ENCODE data around the gene LHFPL3.

GRCh38 chr7:104923010-104923421, 594.6 kb downstream of the LHFPL3 start:
- TF ChIP-seq RAD21 (IDR thresholded peaks at IDR 0.05; ENCODE audit: low read length) (peak; percentile 99), CTCF (IDR thresholded peaks at IDR 0.05) (peak; percentile 92), FOXJ3 (CRISPR knock-in tag; IDR thresholded peaks at IDR 0.05) (no peak), NRF1 (IDR thresholded peaks at IDR 0.05; ENCODE audit: low read depth, low read length) (no peak), RCOR1 (IDR thresholded peaks at IDR 0.05; ENCODE audit: low read length) (no peak), POLR2AphosphoS5 (IDR thresholded peaks at IDR 0.05; ENCODE audit: low read depth, low read length) (no peak), MEF2A (IDR thresholded peaks at IDR 0.05; ENCODE audit: borderline replicate concordance, low read depth) (no peak), GABPA (IDR thresholded peaks at IDR 0.05; ENCODE audit: low read depth) (no peak), ELF1 (IDR thresholded peaks at IDR 0.05) (no peak), EP300 (IDR thresholded peaks at IDR 0.05; ENCODE audit: borderline replicate concordance in 1 of 2, low read depth in 1 of 2, low read length in 1 of 2) (0 out of 4 replicates have a peak, but pooled peaks of 1 of the 2 experiments have one; percentile 12)
- TF ChIP-seq, protein P1, sequence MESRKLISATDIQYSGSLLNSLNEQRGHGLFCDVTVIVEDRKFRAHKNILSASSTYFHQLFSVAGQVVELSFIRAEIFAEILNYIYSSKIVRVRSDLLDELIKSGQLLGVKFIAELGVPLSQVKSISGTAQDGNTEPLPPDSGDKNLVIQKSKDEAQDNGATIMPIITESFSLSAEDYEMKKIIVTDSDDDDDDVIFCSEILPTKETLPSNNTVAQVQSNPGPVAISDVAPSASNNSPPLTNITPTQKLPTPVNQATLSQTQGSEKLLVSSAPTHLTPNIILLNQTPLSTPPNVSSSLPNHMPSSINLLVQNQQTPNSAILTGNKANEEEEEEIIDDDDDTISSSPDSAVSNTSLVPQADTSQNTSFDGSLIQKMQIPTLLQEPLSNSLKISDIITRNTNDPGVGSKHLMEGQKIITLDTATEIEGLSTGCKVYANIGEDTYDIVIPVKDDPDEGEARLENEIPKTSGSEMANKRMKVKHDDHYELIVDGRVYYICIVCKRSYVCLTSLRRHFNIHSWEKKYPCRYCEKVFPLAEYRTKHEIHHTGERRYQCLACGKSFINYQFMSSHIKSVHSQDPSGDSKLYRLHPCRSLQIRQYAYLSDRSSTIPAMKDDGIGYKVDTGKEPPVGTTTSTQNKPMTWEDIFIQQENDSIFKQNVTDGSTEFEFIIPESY (IDR thresholded peaks at IDR 0.05; ENCODE audit: borderline replicate concordance, low read depth): no peak

Data from SK-N-SH (cell line).